NOMO-1 (cell line): ENCODE measurements around the gene GAREM1.

Experiments used
- DNase-seq, 2 experiments: peaks; one replicate each; lab custom pipeline; 2025; ENCODE audit not compliant: unreplicated experiment in 2 of 2; lab: John Stamatoyannopoulos, UW

GAREM1 gene

GRCh38 chr18:32213693-32214092 is 257.0 kb downstream of the GAREM1 start:
- no peak for DNase-seq
